ENCODE results near the gene GPR35. TPM values are rescaled to one million over a fixed set of nuclear protein-coding genes. Genes with fewer than 3 reads are reported as not detected.
"Not testable (repeated sequence)": the region's sequence is repeated elsewhere in the genome, so short reads cannot be mapped to it uniquely, and the experiment has no call there.

The GPR35 gene
- total and polyA plus RNA-seq, 7 donors = 1.3 to 76.6 (median 7.8) TPM

GRCh38 chr2:240672701-240673190 is 47.5 kb downstream of the GPR35 start:
- Histone ChIP-seq H3K4me3 (no peak overlapping the region), H3K9me3 (no peaks in the 10 kb centered on the region), H3K4me1 (no peaks in the 10 kb centered on the region), H3K27ac (no peak overlapping the region), H3K27me3 (peaks cover 10 to 39% (median 17%) of the 10 kb centered on the region in 3 donors), H3K36me3 (no peaks in the 10 kb centered on the region)
- TF ChIP-seq, protein P1, sequence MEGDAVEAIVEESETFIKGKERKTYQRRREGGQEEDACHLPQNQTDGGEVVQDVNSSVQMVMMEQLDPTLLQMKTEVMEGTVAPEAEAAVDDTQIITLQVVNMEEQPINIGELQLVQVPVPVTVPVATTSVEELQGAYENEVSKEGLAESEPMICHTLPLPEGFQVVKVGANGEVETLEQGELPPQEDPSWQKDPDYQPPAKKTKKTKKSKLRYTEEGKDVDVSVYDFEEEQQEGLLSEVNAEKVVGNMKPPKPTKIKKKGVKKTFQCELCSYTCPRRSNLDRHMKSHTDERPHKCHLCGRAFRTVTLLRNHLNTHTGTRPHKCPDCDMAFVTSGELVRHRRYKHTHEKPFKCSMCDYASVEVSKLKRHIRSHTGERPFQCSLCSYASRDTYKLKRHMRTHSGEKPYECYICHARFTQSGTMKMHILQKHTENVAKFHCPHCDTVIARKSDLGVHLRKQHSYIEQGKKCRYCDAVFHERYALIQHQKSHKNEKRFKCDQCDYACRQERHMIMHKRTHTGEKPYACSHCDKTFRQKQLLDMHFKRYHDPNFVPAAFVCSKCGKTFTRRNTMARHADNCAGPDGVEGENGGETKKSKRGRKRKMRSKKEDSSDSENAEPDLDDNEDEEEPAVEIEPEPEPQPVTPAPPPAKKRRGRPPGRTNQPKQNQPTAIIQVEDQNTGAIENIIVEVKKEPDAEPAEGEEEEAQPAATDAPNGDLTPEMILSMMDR (IDR thresholded peaks at IDR 0.05) = no peak
- TF ChIP-seq POLR2A (IDR thresholded peaks at IDR 0.05) = no peak
- no peak for TF ChIP-seq EP300 (IDR thresholded peaks at IDR 0.05)
- TF ChIP-seq POLR2AphosphoS5 (IDR thresholded peaks at IDR 0.05) = no peak
- no peak for DNase-seq
- 8 to 10% methylated on average over 55 of the region's 55 CpGs for WGBS, 2 donors
- intact Hi-C loops (cut with DNase I) = no loop called here

GRCh38 chr2:240674461-240675184 is 49.3 kb downstream of the GPR35 start:
- intact Hi-C loops (cut with DNase I); H3K9me3 ChIP-seq; H3K4me3 ChIP-seq; DNase-seq; H3K36me3 ChIP-seq; H3K27ac ChIP-seq; H3K4me1 ChIP-seq: not testable (repeated sequence)
- 30 to 39% methylated on average over 12 of the region's 16 CpGs for WGBS, 2 donors
- peaks cover 10 to 39% (median 17%) of the 10 kb centered on the region in 3 donors for H3K27me3 ChIP-seq

DNA sequence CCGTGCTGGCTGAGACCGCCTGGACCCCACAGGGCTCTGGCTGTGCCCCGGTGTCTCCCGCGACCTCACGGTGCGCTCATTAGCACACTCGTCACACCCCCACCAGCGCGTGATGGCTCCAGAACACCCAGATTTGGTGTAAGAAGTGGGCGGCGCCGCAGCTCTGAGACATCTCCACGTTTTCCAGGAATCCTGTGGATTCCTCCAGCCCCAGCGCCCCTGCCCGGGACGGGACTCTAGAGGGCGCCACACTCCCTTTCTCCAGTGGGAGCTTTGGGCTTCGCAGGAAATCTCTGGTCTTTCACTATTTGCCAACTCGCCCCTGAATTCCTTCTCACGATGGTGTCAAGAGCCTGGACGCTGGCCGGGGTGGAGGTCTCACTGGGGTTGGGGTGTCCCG is 50.1 kb downstream of the GPR35 start:
- WGBS, 2 donors = no CpG with 5 or more reads among the region's 24 CpGs
- intact Hi-C loops (cut with DNase I) = not testable (repeated sequence)

DNA sequence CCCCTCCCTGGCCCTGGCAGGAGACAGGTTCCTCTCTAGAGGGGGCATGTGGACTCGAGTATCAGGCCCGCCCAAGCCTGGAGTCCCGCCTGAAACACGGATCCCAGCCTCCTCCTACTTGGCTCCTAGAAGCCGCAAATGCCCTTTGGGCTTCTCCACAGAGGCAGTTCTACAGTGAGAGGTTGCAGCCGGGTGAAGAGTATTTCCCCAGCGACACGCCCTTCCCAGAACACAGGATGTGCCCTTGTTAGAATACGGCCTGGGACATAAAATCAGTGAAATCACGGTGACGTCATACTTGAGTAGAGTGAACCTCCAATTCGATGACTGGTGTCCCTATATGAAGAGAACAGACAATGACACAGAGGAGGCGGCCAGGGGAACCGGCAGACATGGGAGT is 52.8 kb downstream of the GPR35 start:
- H3K36me3 ChIP-seq; intact Hi-C loops (cut with DNase I); H3K4me1 ChIP-seq; H3K9me3 ChIP-seq; H3K4me3 ChIP-seq; DNase-seq; H3K27ac ChIP-seq: not testable (repeated sequence)
- H3K27me3 ChIP-seq = peaks cover under 1 to 13% (median 7%) of the 10 kb centered on the region in 3 donors
- WGBS, 2 donors = 39 to 68% methylated on average over 6 of the region's 14 CpGs

More for the DNA sequence above, 50.1 kb downstream of the GPR35 start:
- H3K4me1 ChIP-seq, H3K9me3 ChIP-seq, H3K27ac ChIP-seq, H3K4me3 ChIP-seq, DNase-seq, H3K36me3 ChIP-seq: not testable (repeated sequence)
- peaks cover 10 to 37% (median 17%) of the 10 kb centered on the region in 3 donors for H3K27me3 ChIP-seq

GRCh38 chr2:240678909-240679308 is 53.6 kb downstream of the GPR35 start:
- no CpG with 5 or more reads among the region's 19 CpGs for WGBS, 2 donors
- H3K4me3 ChIP-seq; H3K27me3 ChIP-seq; H3K9me3 ChIP-seq; DNase-seq; intact Hi-C loops (cut with DNase I); H3K4me1 ChIP-seq; H3K27ac ChIP-seq; H3K36me3 ChIP-seq: not testable (repeated sequence)

- 0 to 44% methylated on average over 2 of the region's 11 CpGs for WGBS, 2 donors
- H3K9me3 ChIP-seq; H3K4me1 ChIP-seq; DNase-seq; H3K36me3 ChIP-seq; H3K4me3 ChIP-seq; H3K27ac ChIP-seq; intact Hi-C loops (cut with DNase I); H3K27me3 ChIP-seq: not testable (repeated sequence)
Observed at GRCh38 chr2:240680185-240680584, 54.9 kb downstream of the GPR35 start.

Small RNA genes lying within 50 kb of the gene (small RNA-seq; reads per million reads assigned to genes)
- 0 reads per million in 3 donors for gene AC011298.3

Other genes starting within 250 kb of the GPR35 start
- 10 to 100 TPM in 3 of 4 donors, 1 to 10 TPM in 1; 7.2 to 30.7 (median 23.7) TPM for gene GPC1, start 189.8 kb upstream of the GPR35 start, total RNA-seq
- 10 to 100 TPM in 1 of 3 donors, 1 to 10 TPM in 2; 3.0 to 15.8 (median 7.2) TPM for gene GPC1, start 189.8 kb upstream of the GPR35 start, polyA plus RNA-seq
- 10 to 100 TPM in 2 of 4 donors, 1 to 10 TPM in 2; 6.7 to 14.0 (median 9.6) TPM for gene ANKMY1, start 67.5 kb upstream of the GPR35 start, total RNA-seq
- 1 to 10 TPM; 3.6 to 9.4 (median 3.9) TPM for gene ANKMY1, start 67.5 kb upstream of the GPR35 start, polyA plus RNA-seq
- gene DUSP28, start 65.1 kb upstream of the GPR35 start, total RNA-seq = 10 to 100 TPM in 1 of 4 donors, 1 to 10 TPM in 3; 4.6 to 10.2 (median 7.6) TPM
- gene DUSP28, start 65.1 kb upstream of the GPR35 start, polyA plus RNA-seq = 1 to 10 TPM; 5.0 to 5.4 (median 5.1) TPM
- 10 to 100 TPM; 23.1 to 87.8 (median 28.4) TPM for gene RNPEPL1, start 57.0 kb upstream of the GPR35 start, total RNA-seq
- 100 to 1,000 TPM in 2 of 3 donors, 10 to 100 TPM in 1; 64.3 to 136 (median 102) TPM for gene RNPEPL1, start 57.0 kb upstream of the GPR35 start, polyA plus RNA-seq
- gene CAPN10, start 38.7 kb upstream of the GPR35 start, total RNA-seq = 10 to 100 TPM; 10.5 to 27.7 (median 16.3) TPM
- gene CAPN10, start 38.7 kb upstream of the GPR35 start, polyA plus RNA-seq = 10 to 100 TPM; 11.4 to 33.0 (median 16.4) TPM
- gene AQP12B, start 57.4 kb downstream of the GPR35 start, total RNA-seq = not detected
- 1 to 10 TPM in 2 of 3 donors, not detected in 1; 1.2 to 5.5 TPM for gene AQP12B, start 57.4 kb downstream of the GPR35 start, polyA plus RNA-seq
- not detected for gene AQP12A, start 66.4 kb downstream of the GPR35 start, total RNA-seq
- gene AQP12A, start 66.4 kb downstream of the GPR35 start, polyA plus RNA-seq = 1 to 10 TPM in 2 of 3 donors, not detected in 1; 3.0 to 7.4 TPM
- 1 to 10 TPM; 1.3 to 9.7 (median 7.6) TPM for gene KIF1A, start 194.7 kb downstream of the GPR35 start, total RNA-seq
- 1 to 10 TPM in 1 of 3 donors, under 1 TPM in 2; under 0.01 to 4.4 (median under 0.01) TPM for gene KIF1A, start 194.7 kb downstream of the GPR35 start, polyA plus RNA-seq
- not detected for gene AGXT, start 243.3 kb downstream of the GPR35 start, total RNA-seq
- 1 to 10 TPM in 2 of 3 donors, under 1 TPM in 1; 0.60 to 2.4 (median 1.6) TPM for gene AGXT, start 243.3 kb downstream of the GPR35 start, polyA plus RNA-seq

Data from sigmoid colon (tissue), 7 donors.